ENCODE data around the gene PDE6D.

The PDE6D gene

DNA sequence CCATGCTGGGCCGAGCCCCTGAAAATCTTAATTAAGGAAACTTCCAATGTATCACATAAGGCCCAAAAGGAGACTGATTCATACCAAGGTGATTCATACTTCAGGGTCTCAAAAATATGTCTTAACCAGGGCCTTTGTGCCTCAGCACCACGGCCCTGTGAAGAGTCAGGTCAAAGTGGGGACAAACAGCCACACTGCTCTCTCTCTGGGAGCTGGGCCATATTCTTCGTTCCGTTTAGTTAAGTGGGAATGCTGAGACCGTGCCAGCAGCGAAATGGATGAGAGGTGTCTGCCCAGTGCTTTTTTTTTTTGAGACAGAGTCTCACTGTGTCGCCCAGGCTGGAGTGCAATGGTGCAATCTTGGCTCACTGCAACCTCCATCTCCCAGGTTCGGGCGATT, 82.1 kb downstream of the PDE6D start:
- no peak overlapping the region for H3K9ac ChIP-seq (ENCODE audit: low read depth, low read length, poor library complexity, severe bottlenecking)
- no peaks in the 10 kb centered on the region for H3K9me3 ChIP-seq (ENCODE audit: insufficient read depth, low read depth, low read length)
- no peak overlapping the region for H3K4me3 ChIP-seq (ENCODE audit: low read length, poor library complexity, severe bottlenecking)
- no peaks in the 10 kb centered on the region for H3K9me2 ChIP-seq (replicated peaks; ENCODE audit: low read depth, low read length)
- no peaks in the 10 kb centered on the region for H3K4me1 ChIP-seq (ENCODE audit: insufficient read depth, low read length, poor library complexity, severe bottlenecking)
- H3K4me2 ChIP-seq (ENCODE audit: low read depth, low read length, poor library complexity, severe bottlenecking), result no peak overlapping the region
- H3F3A ChIP-seq (ENCODE audit: low read depth), result no peaks in the 10 kb centered on the region
- no peaks in the 10 kb centered on the region for H3K36me3 ChIP-seq (ENCODE audit: insufficient read depth, low read length)
- H3K27me3 ChIP-seq (ENCODE audit: insufficient read depth, low read length, poor library complexity, severe bottlenecking), result no peaks in the 10 kb centered on the region
- H2AFZ ChIP-seq (ENCODE audit: low read length), result no peak overlapping the region
- H3K79me2 ChIP-seq (ENCODE audit: insufficient read depth, low read length), result peaks cover 5% of the 10 kb centered on the region; the same call in 1 of the 2 replicates
- TF ChIP-seq, protein P1, sequence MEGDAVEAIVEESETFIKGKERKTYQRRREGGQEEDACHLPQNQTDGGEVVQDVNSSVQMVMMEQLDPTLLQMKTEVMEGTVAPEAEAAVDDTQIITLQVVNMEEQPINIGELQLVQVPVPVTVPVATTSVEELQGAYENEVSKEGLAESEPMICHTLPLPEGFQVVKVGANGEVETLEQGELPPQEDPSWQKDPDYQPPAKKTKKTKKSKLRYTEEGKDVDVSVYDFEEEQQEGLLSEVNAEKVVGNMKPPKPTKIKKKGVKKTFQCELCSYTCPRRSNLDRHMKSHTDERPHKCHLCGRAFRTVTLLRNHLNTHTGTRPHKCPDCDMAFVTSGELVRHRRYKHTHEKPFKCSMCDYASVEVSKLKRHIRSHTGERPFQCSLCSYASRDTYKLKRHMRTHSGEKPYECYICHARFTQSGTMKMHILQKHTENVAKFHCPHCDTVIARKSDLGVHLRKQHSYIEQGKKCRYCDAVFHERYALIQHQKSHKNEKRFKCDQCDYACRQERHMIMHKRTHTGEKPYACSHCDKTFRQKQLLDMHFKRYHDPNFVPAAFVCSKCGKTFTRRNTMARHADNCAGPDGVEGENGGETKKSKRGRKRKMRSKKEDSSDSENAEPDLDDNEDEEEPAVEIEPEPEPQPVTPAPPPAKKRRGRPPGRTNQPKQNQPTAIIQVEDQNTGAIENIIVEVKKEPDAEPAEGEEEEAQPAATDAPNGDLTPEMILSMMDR (conservative IDR thresholded peaks at IDR 0.05; ENCODE audit: low read length), result no peak
- TF ChIP-seq EZH2phosphoT487 (IDR thresholded peaks at IDR 0.05; ENCODE audit: borderline replicate concordance), result no peak
- H4K20me1 ChIP-seq (ENCODE audit: insufficient read depth, low read length, poor library complexity, severe bottlenecking), result no peaks in the 10 kb centered on the region

DNA sequence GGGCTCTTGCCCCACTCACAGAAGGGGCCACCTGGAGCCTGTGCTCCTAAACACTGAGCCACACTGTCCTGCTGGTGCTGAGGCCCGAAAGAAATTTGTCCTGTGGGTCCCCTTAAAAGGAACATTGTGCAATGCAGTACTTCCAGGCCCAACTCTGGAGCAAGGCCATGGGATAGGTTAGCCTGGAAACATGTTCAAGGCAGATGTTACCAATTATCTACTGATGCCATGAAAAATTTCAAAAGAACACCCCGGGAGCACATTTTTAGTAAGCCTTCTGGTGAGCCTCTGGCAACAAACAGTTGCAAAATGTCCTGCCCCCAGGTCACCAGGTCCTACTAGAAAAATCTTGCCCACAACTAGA, 85.1 kb downstream of the PDE6D start:
- no peaks in the 10 kb centered on the region for H3K36me3 ChIP-seq (ENCODE audit: insufficient read depth, low read length)
- H3K9me3 ChIP-seq (ENCODE audit: insufficient read depth, low read depth, low read length), result no peaks in the 10 kb centered on the region
- H3K4me1 ChIP-seq (ENCODE audit: insufficient read depth, low read length, poor library complexity, severe bottlenecking), result no peaks in the 10 kb centered on the region
- H3K79me2 ChIP-seq (ENCODE audit: insufficient read depth, low read length), result no peaks in the 10 kb centered on the region
- no peak overlapping the region for H2AFZ ChIP-seq (ENCODE audit: low read length)
- no peaks in the 10 kb centered on the region for H3F3A ChIP-seq (ENCODE audit: low read depth)
- TF ChIP-seq, protein P1 (conservative IDR thresholded peaks at IDR 0.05; ENCODE audit: low read length), result no peak
- TF ChIP-seq EZH2phosphoT487 (IDR thresholded peaks at IDR 0.05; ENCODE audit: borderline replicate concordance), result no peak
- H3K9me2 ChIP-seq (replicated peaks; ENCODE audit: low read depth, low read length), result no peaks in the 10 kb centered on the region
- no peak overlapping the region for H3K4me2 ChIP-seq (ENCODE audit: low read depth, low read length, poor library complexity, severe bottlenecking)
- no peaks in the 10 kb centered on the region for H3K27me3 ChIP-seq (ENCODE audit: insufficient read depth, low read length, poor library complexity, severe bottlenecking)
- H3K9ac ChIP-seq (ENCODE audit: low read depth, low read length, poor library complexity, severe bottlenecking), result no peak overlapping the region
- no peaks in the 10 kb centered on the region for H4K20me1 ChIP-seq (ENCODE audit: insufficient read depth, low read length, poor library complexity, severe bottlenecking)
- H3K4me3 ChIP-seq (ENCODE audit: low read length, poor library complexity, severe bottlenecking), result no peak overlapping the region

DNA sequence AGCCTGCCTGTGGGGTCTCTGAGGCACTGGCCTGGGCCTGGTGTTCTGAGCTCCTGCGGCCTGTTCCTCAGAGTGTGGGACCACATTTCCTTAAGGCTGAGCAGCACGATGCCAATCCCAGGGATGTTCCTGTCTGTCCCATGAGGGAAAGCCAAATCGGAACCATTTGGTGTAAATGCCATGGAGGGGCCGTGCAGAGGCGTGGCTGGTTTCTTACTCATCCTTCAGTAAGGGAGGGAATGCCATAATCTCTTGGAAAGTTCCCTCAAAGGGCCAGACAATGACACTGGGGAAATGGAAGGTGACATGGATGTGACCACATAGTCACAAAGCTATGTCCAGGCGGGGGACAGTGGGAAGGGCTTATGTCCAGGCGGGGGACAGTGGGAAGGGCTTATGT, 87.1 kb downstream of the PDE6D start:
- Histone ChIP-seq H3K9me2 (replicated peaks; ENCODE audit: low read depth, low read length) (no peaks in the 10 kb centered on the region), H3K9ac (ENCODE audit: low read depth, low read length, poor library complexity, severe bottlenecking) (no peak overlapping the region), H3K4me1 (ENCODE audit: insufficient read depth, low read length, poor library complexity, severe bottlenecking) (no peaks in the 10 kb centered on the region), H3K4me2 (ENCODE audit: low read depth, low read length, poor library complexity, severe bottlenecking) (no peak overlapping the region), H4K20me1 (ENCODE audit: insufficient read depth, low read length, poor library complexity, severe bottlenecking) (no peaks in the 10 kb centered on the region), H2AFZ (ENCODE audit: low read length) (no peak overlapping the region), H3F3A (ENCODE audit: low read depth) (no peaks in the 10 kb centered on the region), H3K79me2 (ENCODE audit: insufficient read depth, low read length) (no peaks in the 10 kb centered on the region), H3K4me3 (ENCODE audit: low read length, poor library complexity, severe bottlenecking) (no peak overlapping the region), H3K9me3 (ENCODE audit: insufficient read depth, low read depth, low read length) (no peaks in the 10 kb centered on the region), H3K36me3 (ENCODE audit: insufficient read depth, low read length) (no peaks in the 10 kb centered on the region), H3K27me3 (ENCODE audit: insufficient read depth, low read length, poor library complexity, severe bottlenecking) (no peaks in the 10 kb centered on the region)
- TF ChIP-seq, protein P1 (conservative IDR thresholded peaks at IDR 0.05; ENCODE audit: low read length), result no peak
- TF ChIP-seq EZH2phosphoT487 (IDR thresholded peaks at IDR 0.05; ENCODE audit: borderline replicate concordance), result no peak

All from Loucy (cell line).